Ovary (tissue), 3 donors: ENCODE data around the gene SSBP4.

ENCODE experiments used
- POLR2A ChIP-seq: fragments of 450-650 bp; IDR thresholded peaks from one replicate; pipeline ENCODE4 v1.6.1; 2017; ENCODE audit warnings: antibody characterized with exemption, mild to moderate bottlenecking, moderate library complexity
- TF ChIP-seq, protein P1 (sequence below), 3 donors: fragments of 450-650 bp in 2 of 3; fragments of 200-600 bp in 1 of 3; IDR thresholded peaks; one replicate each; pipeline versions ENCODE4 v1.5.1 to v1.8.0; 2016 to 2022; ENCODE audit warnings: antibody characterized with exemption in 3 of 3, mild to moderate bottlenecking in 1 of 3
- donor health status: DM: no; HTN: no; CAD: no.

DNA sequence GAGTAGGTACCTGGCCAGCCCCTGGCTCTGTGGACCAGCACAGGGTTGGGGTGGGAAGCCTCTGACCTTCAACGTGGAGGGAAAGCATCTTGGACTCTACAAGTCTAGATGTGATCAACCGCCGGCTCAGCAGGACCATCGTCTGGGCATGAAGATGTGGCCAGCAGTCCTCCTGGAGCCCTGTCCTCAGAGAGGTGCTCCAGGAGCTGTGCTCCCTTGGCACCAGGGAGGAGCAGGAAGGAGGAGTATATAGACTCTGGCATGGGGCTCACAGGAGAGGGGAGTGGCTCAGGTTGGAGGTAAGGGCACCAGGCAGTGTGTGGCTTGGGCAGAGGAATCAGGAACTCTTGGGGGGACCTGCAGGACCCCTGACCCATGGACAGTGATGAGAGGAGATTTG lies 37.1 kb downstream of the SSBP4 start:
- TF ChIP-seq, protein P1, sequence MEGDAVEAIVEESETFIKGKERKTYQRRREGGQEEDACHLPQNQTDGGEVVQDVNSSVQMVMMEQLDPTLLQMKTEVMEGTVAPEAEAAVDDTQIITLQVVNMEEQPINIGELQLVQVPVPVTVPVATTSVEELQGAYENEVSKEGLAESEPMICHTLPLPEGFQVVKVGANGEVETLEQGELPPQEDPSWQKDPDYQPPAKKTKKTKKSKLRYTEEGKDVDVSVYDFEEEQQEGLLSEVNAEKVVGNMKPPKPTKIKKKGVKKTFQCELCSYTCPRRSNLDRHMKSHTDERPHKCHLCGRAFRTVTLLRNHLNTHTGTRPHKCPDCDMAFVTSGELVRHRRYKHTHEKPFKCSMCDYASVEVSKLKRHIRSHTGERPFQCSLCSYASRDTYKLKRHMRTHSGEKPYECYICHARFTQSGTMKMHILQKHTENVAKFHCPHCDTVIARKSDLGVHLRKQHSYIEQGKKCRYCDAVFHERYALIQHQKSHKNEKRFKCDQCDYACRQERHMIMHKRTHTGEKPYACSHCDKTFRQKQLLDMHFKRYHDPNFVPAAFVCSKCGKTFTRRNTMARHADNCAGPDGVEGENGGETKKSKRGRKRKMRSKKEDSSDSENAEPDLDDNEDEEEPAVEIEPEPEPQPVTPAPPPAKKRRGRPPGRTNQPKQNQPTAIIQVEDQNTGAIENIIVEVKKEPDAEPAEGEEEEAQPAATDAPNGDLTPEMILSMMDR (IDR thresholded peaks at IDR 0.05): no peak
- no peak for TF ChIP-seq POLR2A
